Stimulated activated CD4-positive, alpha-beta T cell treated with anti-CD3 and anti-CD28 coated beads, Interleukin-2, amount 100 ng/mL, for 48 hours (primary cell): ENCODE measurements around the gene AHR.
"Not testable (repeated sequence)": the region's sequence is repeated elsewhere in the genome, so short reads cannot be mapped to it uniquely, and the experiment has no call there.

Experiments used
- DNase-seq, 2 donors: peaks; one replicate each; pipeline ENCODE4 v3.0.0-alpha.2; 2020

The AHR gene

DNA sequence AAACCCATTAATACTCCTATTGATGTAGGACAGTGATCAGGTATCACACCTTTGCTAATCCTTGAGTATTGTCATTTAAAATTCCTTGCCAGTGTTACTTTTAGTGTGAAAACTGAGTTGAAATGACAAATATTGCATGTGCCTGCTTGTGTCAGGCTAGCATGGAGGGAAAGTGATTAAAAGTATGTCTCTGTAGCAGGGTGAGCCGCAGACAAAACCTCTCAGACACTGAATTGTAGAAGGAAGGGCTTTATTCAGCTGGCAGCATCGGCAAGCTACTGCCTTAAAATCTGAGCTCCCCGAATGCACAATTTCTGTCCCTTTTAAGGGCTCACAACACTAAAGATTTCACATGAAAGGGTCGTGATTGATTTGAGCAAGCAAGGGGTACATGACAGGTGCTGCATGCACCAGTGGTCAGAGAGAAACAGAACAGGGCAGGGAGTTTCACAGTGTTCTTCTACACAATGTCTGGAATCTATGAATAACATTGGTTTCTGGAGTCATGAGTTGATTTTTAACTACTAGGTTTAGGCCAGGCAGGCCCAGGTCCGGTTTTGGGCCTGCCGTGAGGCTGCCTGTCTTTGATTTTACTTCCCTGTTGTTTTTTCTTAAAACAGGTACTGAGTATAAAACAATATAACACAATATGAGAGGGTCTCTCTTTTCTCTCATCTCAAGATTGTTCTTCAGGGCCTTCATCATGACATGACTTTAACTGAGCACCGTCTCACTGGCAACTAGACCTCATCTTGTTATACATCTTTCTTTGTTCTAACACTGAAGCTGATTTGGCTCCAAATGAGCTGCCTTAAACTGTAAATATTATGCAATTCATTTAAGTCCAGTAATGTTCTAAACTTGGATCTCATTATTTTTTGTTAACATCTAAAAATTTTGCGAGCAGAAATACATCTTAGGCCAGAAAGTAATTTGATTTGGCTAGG, 84.2 kb downstream of the AHR start:
- DNase-seq, result not testable (repeated sequence)

DNA sequence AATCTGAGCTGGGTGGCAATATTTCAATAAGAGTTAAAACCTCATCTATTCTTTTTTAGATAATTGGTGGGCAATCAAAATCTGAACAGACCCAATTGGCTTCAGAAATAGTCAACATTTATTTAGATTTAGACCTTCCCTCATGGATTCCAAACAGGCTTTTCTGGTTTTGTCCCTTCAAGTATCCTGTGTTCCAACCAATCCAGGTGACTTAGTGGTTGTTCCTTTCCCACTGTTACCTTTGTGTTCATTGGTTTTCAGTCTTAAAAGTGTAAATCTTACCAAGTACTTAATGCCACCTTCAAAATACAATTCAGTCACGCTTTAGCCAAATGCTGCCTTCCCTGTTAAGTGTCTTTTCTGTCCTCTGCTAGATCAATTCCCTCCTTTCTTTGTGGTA, 85.9 kb downstream of the AHR start:
- DNase-seq, result no peak

DNA sequence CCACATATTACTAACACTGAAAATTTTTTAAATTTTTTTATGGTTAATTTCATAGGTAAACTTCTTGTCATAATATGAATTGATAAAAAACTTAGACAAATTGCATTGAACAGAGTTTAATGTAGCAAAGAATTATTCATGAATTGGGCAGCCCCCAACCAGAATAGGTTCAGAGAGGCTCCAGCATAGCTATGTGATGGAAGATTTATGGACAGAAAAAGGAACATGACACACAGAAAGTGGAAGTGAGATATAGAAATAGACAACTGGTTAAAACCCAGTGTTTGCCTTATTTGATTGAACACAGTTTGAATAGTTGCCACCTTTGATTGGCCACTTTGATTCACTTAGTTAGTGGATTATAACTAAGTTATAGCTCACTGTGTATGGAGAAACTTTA, 87.2 kb downstream of the AHR start:
- DNase-seq, result no peak

DNA sequence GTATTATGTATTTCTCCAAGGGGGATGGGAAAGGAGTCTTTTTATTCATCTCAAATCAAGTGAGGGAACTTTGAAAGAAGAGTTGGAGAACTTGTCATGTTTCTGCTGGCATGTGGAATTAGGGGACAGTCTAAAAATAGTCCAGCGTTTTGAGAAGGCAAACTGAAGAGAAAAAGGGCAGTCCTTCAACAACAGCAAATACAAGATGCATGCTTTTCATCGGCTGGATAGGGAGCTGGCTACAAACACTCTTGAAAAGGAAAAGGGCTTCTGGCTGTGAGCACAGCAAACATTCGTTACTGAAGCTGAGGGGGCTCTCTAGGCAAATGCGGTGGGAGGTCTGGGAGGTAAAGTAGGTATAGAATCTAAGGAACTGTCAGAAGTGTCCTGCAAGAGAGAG, 91.9 kb downstream of the AHR start:
- no peak for DNase-seq

DNA sequence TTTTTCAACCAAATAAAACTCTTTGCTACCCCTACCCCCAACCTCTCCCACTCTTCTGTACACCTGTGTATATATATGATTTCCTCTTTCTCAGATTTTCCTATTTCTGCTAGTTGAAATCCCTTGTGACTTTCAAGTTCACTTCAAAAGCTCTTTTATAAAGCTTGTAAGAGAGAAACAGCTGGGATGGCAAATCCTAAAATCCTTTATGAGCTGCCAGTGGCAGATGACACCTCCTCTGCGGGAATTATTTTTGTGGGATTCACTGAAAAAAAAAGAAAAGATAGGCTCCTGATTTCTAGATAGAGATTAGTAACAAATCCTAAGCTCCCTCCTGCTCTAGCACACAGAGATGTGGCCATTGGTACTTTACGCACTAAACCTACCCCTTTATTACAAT, 92.9 kb downstream of the AHR start:
- DNase-seq, result no peak

DNA sequence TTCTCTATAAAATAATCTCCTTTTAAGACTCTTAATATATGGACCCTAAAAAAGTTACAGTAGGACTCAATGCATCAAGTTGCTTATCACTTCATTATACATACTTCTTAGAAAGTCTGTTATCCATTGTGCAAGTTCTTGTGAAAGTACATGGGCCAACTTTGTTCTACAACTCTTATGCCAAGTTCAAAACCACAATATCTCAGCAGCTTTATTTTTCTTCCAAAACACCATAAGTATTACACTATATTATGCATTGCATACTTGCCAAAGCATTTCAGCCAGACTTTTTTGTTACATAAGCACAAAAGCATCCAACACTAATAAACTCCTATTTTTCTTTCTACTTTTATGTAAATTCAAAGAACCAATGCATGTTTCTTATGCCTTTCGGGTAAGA, 94.4 kb downstream of the AHR start:
- DNase-seq, result no peak

DNA sequence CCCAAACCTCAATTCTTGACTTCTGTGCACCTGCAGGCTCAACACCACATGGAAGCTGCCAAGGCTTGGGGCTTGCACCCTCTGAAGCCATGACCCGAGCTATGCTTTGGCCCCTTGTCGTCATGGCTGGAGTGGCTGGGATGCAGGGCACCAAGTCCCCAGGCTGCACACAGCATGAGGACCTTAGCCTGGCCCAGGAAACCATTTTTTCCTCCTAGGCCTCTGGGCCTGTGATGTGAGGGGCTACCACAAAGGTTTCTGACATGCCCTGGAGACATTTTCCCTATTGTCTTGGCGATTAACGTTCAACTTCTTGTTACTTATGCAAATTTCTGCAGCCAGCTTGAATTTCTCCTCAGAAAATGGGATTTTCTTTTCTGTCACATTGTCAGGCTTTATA, 96.1 kb downstream of the AHR start:
- DNase-seq, result not testable (repeated sequence)
